Right cardiac atrium (tissue), 5 donors: ENCODE measurements around the gene DLG2. TPM values are rescaled to one million over a fixed set of nuclear protein-coding genes. Genes with fewer than 3 reads are reported as not detected.

Source experiments
- ATAC-seq, 2 donors: fragments of 200-7000 bp; cut with Tn5 transposase; one replicate each; pipeline versions ENCODE4 v1.8.0 to v1.9.1; 2020; ENCODE audit warnings: moderate library complexity in 2 of 2, mild to moderate bottlenecking in 1 of 2
- DNase-seq, 3 donors: peaks; one replicate each; pipeline ENCODE4 v3.0.0-alpha.2; 2020
- H3K27ac ChIP-seq: one replicate; pipeline ENCODE4 v1.5.1; 2013; ENCODE audit warnings: mild to moderate bottlenecking, low read length, control low read depth, moderate library complexity
- H3K27me3 ChIP-seq: one replicate; pipeline ENCODE4 v1.6.1; 2013; ENCODE audit not compliant: control insufficient read depth, insufficient read depth
- H3K4me1 ChIP-seq: one replicate; pipeline ENCODE4 v1.6.1; 2013; ENCODE audit warnings: low read length; ENCODE audit not compliant: control insufficient read depth, insufficient read depth
- H3K4me3 ChIP-seq: one replicate; pipeline ENCODE4 v1.5.1; 2013; ENCODE audit warnings: low read length, control low read depth
- H3K9me3 ChIP-seq: one replicate; pipeline ENCODE4 v1.6.1; 2013; ENCODE audit warnings: low read length; ENCODE audit not compliant: control insufficient read depth
- WGBS: extraction: QIAGEN DNeasy Blood & Tissue Kit; methylation state at CpG from one replicate; pipeline ENCODE4 v1.1.7; 2013; 5-methylcytosine and 5-hydroxymethylcytosine counted together
- intact Hi-C, 4 donors: fragments of 100-400 bp; cut with DNase I; formaldehyde crosslinking; loops; one replicate each; pipeline versions ENCODE4 v1.11.0 to v1.14.0; 2022 to 2023
- polyA plus RNA-seq: library from polyadenylated mRNA; stranded (reverse); fragments of 200-250 nt; gene quantifications from one replicate; pipeline ENCODE4 v1.2.3, GENCODE V29; 2013
- total RNA-seq, 4 donors: library from RNA; stranded (reverse); fragmentation: NEBNext Ultra II Directional; extraction: Animal tissue kit (Norgen Biotek cat#: 25700); gene quantifications; one replicate each; pipeline ENCODE4 v1.2.1, GENCODE V29; 2021
- donor health status: healthy with polysubstance abuse.
- donor health status: DM: no; HTN: yes; CAD: no.
- donor health status: DM: no; HTN: no; CAD: no.
- donor health status: DM: no; HTN: yes; CAD: no; lungs with severe emphysema.
- donor health status: DM: yes; HTN: yes; CAD: no.

Gene DLG2
- total and polyA plus RNA-seq, 5 donors, result 2.3 to 10.5 (median 9.4) TPM

- no peaks in the 10 kb centered on the region for H3K27me3 ChIP-seq
- H3K4me3 ChIP-seq, result no peak overlapping the region
- no peaks in the 10 kb centered on the region for H3K9me3 ChIP-seq
- no peak overlapping the region for H3K27ac ChIP-seq
- WGBS, result 74% methylated on average over 1 of the region's 1 CpG
- no peak for ATAC-seq
- H3K4me1 ChIP-seq, result no peaks in the 10 kb centered on the region
- DNase-seq, result no peak
- intact Hi-C loops, result no loop called here
These were observed 460.1 kb downstream of the DLG2 start for GRCh38 chr11:85167038-85167437.

GRCh38 chr11:85165819-85166218 lies 461.3 kb downstream of the DLG2 start:
- intact Hi-C loops, result no loop called here
- Histone ChIP-seq H3K4me1 (no peaks in the 10 kb centered on the region), H3K4me3 (no peak overlapping the region), H3K9me3 (no peaks in the 10 kb centered on the region), H3K27ac (no peak overlapping the region), H3K27me3 (no peaks in the 10 kb centered on the region)
- 71% methylated on average over 2 of the region's 2 CpGs for WGBS
- no peak for ATAC-seq
- no peak for DNase-seq

- intact Hi-C loops, result no loop called here
- no peak overlapping the region for H3K4me3 ChIP-seq
These were observed 462.4 kb downstream of the DLG2 start for GRCh38 chr11:85164743-85165142.

DNA sequence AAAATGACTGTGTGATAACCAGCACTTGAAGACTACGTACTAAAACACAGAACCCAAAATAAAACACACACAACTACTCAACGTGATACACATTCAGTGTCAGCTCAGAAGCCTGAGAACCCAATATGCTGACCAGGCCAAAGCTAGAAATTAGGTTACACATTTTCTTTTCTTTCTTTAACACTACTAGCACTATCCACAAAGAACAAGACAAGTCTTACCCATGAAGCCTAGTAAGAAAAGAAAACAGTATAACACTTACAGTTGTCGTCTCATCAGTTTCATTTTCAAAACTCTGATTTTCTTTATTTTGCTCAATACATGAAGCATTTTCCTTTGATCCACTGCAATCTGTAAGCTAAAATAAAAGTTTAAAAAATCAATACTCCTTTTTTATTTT lies 472.9 kb downstream of the DLG2 start:
- DNase-seq (no peak), ATAC-seq (no peak)
- WGBS, result 48% methylated on average over 3 of the region's 3 CpGs

More at GRCh38 chr11:85164743-85165142, 462.4 kb downstream of the DLG2 start:
- Histone ChIP-seq H3K4me1 (no peaks in the 10 kb centered on the region), H3K9me3 (no peaks in the 10 kb centered on the region), H3K27me3 (no peaks in the 10 kb centered on the region), H3K27ac (no peak overlapping the region)
- no peak for DNase-seq
- 82% methylated on average over 2 of the region's 2 CpGs for WGBS
- ATAC-seq, result no peak

DNA sequence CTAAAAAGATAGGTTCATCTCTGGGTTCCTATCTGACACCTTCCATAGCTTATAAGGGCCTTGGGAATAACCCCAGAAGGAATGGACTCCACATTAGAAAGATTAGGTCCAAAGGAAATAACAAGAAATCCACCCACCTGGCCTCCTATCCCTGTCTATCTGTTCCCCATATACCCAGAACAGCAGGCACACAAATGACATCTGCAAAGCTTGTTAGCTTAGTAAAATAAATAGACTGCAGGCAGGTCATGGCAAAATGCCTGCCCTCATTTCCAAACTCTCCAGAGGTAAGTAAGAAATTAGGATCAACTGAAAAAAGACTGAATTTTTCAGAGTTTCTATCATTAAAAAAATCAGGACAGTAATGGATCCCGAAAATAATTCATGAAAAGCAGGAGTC lies 489.5 kb downstream of the DLG2 start:
- no peak for DNase-seq
- no peak for ATAC-seq
- no peaks in the 10 kb centered on the region for H3K27me3 ChIP-seq
- 80% methylated on average over 1 of the region's 1 CpG for WGBS
- intact Hi-C loops, result no loop called here
- no peak overlapping the region for H3K27ac ChIP-seq
- no peak overlapping the region for H3K4me3 ChIP-seq
- H3K9me3 ChIP-seq, result no peaks in the 10 kb centered on the region
- peaks cover 2% of the 10 kb centered on the region for H3K4me1 ChIP-seq

More for the DNA sequence above, 472.9 kb downstream of the DLG2 start:
- Histone ChIP-seq H3K4me1 (no peaks in the 10 kb centered on the region), H3K27me3 (no peaks in the 10 kb centered on the region), H3K27ac (no peak overlapping the region), H3K4me3 (no peak overlapping the region), H3K9me3 (no peaks in the 10 kb centered on the region)
- intact Hi-C loops, result no loop called here

DNA sequence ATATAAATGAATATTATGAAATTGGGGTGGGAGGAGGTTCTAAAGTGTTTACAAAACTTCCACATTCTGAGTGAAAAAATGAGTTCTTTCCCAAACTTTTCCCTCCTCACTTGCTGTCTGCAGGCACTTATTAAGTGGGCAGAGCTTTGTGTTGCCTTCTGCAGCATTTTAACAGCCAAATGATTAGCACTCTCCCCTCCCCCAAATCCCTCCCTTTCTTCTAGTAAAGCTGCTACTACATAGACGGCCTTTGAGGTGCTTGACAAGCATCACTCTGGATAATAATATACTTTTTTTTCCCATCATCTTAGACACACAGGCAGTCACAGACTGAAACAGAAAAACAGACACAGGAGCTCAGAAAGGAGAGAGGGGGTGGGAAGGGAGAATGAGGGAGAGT lies 493.5 kb downstream of the DLG2 start:
- no peak for DNase-seq
- H3K4me3 ChIP-seq, result no peak overlapping the region
- 26% methylated on average over 1 of the region's 1 CpG for WGBS
- no peaks in the 10 kb centered on the region for H3K9me3 ChIP-seq
- H3K27me3 ChIP-seq, result no peaks in the 10 kb centered on the region
- ATAC-seq, result no peak
- H3K4me1 ChIP-seq, result peaks cover 2% of the 10 kb centered on the region
- intact Hi-C loops, result no loop called here
- H3K27ac ChIP-seq, result no peak overlapping the region

GRCh38 chr11:85132851-85133585 lies 494.1 kb downstream of the DLG2 start:
- peak in 2 of 3 donors; percentile 16 to 18 for DNase-seq
- no peak overlapping the region for H3K27ac ChIP-seq
- ATAC-seq, result no peak
- peaks cover 2% of the 10 kb centered on the region for H3K4me1 ChIP-seq
- no peaks in the 10 kb centered on the region for H3K9me3 ChIP-seq
- no peaks in the 10 kb centered on the region for H3K27me3 ChIP-seq
- intact Hi-C loops, result no loop called here
- 35% methylated on average over 15 of the region's 15 CpGs for WGBS
- H3K4me3 ChIP-seq, result no peak overlapping the region

- Histone ChIP-seq H3K27me3 (no peaks in the 10 kb centered on the region), H3K27ac (no peak overlapping the region), H3K4me3 (no peak overlapping the region), H3K9me3 (no peaks in the 10 kb centered on the region), H3K4me1 (no peaks in the 10 kb centered on the region)
- ATAC-seq (no peak), DNase-seq (no peak)
- intact Hi-C loops, result no loop called here
- WGBS, result 54% methylated on average over 2 of the region's 2 CpGs
These were observed 499.8 kb downstream of the DLG2 start for GRCh38 chr11:85127349-85127748.

- no peak overlapping the region for H3K27ac ChIP-seq
- intact Hi-C loops, result no loop called here
- no peaks in the 10 kb centered on the region for H3K9me3 ChIP-seq
- DNase-seq (no peak), ATAC-seq (no peak)
- no peaks in the 10 kb centered on the region for H3K27me3 ChIP-seq
- 71% methylated on average over 1 of the region's 1 CpG for WGBS
- no peak overlapping the region for H3K4me3 ChIP-seq
- H3K4me1 ChIP-seq, result no peaks in the 10 kb centered on the region
These were observed 503.4 kb downstream of the DLG2 start for GRCh38 chr11:85123752-85124231.

GRCh38 chr11:85118151-85118550 lies 509.0 kb downstream of the DLG2 start:
- Histone ChIP-seq H3K27ac (no peak overlapping the region), H3K4me1 (no peaks in the 10 kb centered on the region), H3K9me3 (no peaks in the 10 kb centered on the region), H3K4me3 (no peak overlapping the region), H3K27me3 (no peaks in the 10 kb centered on the region)
- whole genome bisulfite sequencing, result 62% methylated on average over 1 of the region's 1 CpG
- ATAC-seq, result no peak
- no peak for DNase-seq
- intact Hi-C loops, result no loop called here

- no peak overlapping the region for H3K4me3 ChIP-seq
- H3K27me3 ChIP-seq, result no peaks in the 10 kb centered on the region
- intact Hi-C loops, result no loop called here
These were observed 511.3 kb downstream of the DLG2 start for GRCh38 chr11:85115798-85116197.

DNA sequence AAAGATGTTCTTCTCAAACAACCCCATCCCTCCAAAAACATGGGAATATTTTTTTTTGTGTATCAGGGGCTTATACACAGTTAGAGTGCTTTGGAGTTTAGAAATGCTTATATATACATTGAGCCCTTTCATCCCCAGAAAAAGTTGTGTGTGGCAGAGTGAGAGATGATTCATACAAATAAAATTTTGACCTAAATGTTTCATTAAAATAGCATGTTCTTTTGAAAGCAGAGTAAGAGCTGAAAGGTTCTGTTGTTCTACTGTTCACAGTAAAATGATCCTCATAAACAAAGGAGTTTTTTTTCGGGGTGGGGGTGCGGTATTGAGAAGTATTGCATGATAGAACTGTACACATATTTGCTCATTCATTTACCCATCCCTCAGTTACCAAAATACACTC lies 512.4 kb downstream of the DLG2 start:
- DNase-seq (no peak), ATAC-seq (no peak)
- Histone ChIP-seq H3K4me3 (no peak overlapping the region), H3K4me1 (no peaks in the 10 kb centered on the region), H3K27ac (no peak overlapping the region), H3K27me3 (no peaks in the 10 kb centered on the region), H3K9me3 (no peaks in the 10 kb centered on the region)
- intact Hi-C loops, result no loop called here
- WGBS, result 75% methylated on average over 2 of the region's 2 CpGs

More at GRCh38 chr11:85115798-85116197, 511.3 kb downstream of the DLG2 start:
- no peak overlapping the region for H3K27ac ChIP-seq
- 61% methylated on average over 2 of the region's 2 CpGs for WGBS
- no peaks in the 10 kb centered on the region for H3K4me1 ChIP-seq
- H3K9me3 ChIP-seq, result no peaks in the 10 kb centered on the region
- no peak for ATAC-seq
- no peak for DNase-seq
